OCI-M1 (cell line): ENCODE measurements around the gene UNC93B1.

Experiments used
- DNase-seq: peaks from one replicate; lab custom pipeline; 2025; lab: John Stamatoyannopoulos, UW

The UNC93B1 gene

GRCh38 chr11:68003846-68004550 lies at the start of gene UNC93B1:
Gene UNC93B1 (minus strand): TSS chr11:68004097. CDS start chr11:68004043, 54 bp downstream.
- DNase-seq = peak; percentile 93

- no peak for DNase-seq
Measured at GRCh38 chr11:68053117-68053516, 49.2 kb upstream of the UNC93B1 start.

- no peak for DNase-seq
Measured at GRCh38 chr11:68052137-68052873, 48.4 kb upstream of the UNC93B1 start.

- DNase-seq = peak; percentile 54
Measured at GRCh38 chr11:68051191-68052136, 47.6 kb upstream of the UNC93B1 start.

- DNase-seq = no peak
Measured at GRCh38 chr11:68050371-68050841, 46.5 kb upstream of the UNC93B1 start.

- DNase-seq = no peak
Measured at GRCh38 chr11:68049509-68050370, 45.8 kb upstream of the UNC93B1 start.

GRCh38 chr11:68048681-68049508 lies 45.0 kb upstream of the UNC93B1 start:
- DNase-seq = no peak

- DNase-seq = no peak
Measured at GRCh38 chr11:68047437-68048290, 43.8 kb upstream of the UNC93B1 start.

GRCh38 chr11:68044898-68045351 lies 41.0 kb upstream of the UNC93B1 start:
- DNase-seq = no peak

GRCh38 chr11:68044145-68044813 lies 40.4 kb upstream of the UNC93B1 start:
- DNase-seq = no peak

- DNase-seq = peak; percentile 96
Measured at GRCh38 chr11:68043349-68044144, 39.6 kb upstream of the UNC93B1 start.

GRCh38 chr11:68043029-68043348 lies 39.1 kb upstream of the UNC93B1 start:
- peak; percentile 73 for DNase-seq

- DNase-seq = no peak
Measured at GRCh38 chr11:68042219-68043028, 38.5 kb upstream of the UNC93B1 start.

- no peak for DNase-seq
Measured at GRCh38 chr11:68041617-68042218, 37.8 kb upstream of the UNC93B1 start.

- no peak for DNase-seq
Measured at GRCh38 chr11:68040957-68041591, 37.2 kb upstream of the UNC93B1 start.
